NCI-H748 (cell line): Measurements from ENCODE around the gene ZEB2.
A peak's percentile ranks its signal among the peaks of the same experiment; 100 is the strongest.

ENCODE experiments used
- DNase-seq: peaks from one replicate; lab custom pipeline; 2025; ENCODE audit not compliant: unreplicated experiment; lab: John Stamatoyannopoulos, UW

Gene ZEB2

GRCh38 chr2:144361742-144362141, 158.2 kb downstream of the ZEB2 start:
- no peak for DNase-seq

- no peak for DNase-seq
These were observed 160.2 kb downstream of the ZEB2 start for GRCh38 chr2:144359684-144360083.

- no peak for DNase-seq
These were observed 160.9 kb downstream of the ZEB2 start for GRCh38 chr2:144358979-144359541.

- no peak for DNase-seq
These were observed 161.4 kb downstream of the ZEB2 start for GRCh38 chr2:144358374-144358964.

- no peak for DNase-seq
These were observed 162.1 kb downstream of the ZEB2 start for GRCh38 chr2:144357623-144358373.

- no peak for DNase-seq
These were observed 163.5 kb downstream of the ZEB2 start for GRCh38 chr2:144356402-144356801.

GRCh38 chr2:144354953-144355352, 165.0 kb downstream of the ZEB2 start:
- DNase-seq: no peak

GRCh38 chr2:144351687-144352086, 168.2 kb downstream of the ZEB2 start:
- DNase-seq: no peak

- DNase-seq: no peak
These were observed 169.6 kb downstream of the ZEB2 start for GRCh38 chr2:144350151-144350802.

GRCh38 chr2:144349674-144350073, 170.2 kb downstream of the ZEB2 start:
- DNase-seq: no peak

GRCh38 chr2:144348846-144349245, 171.1 kb downstream of the ZEB2 start:
- no peak for DNase-seq

- no peak for DNase-seq
These were observed 173.7 kb downstream of the ZEB2 start for GRCh38 chr2:144346229-144346628.

- no peak for DNase-seq
These were observed 176.8 kb downstream of the ZEB2 start for GRCh38 chr2:144343145-144343544.

- no peak for DNase-seq
These were observed 178.4 kb downstream of the ZEB2 start for GRCh38 chr2:144341538-144341937.

- DNase-seq: peak; percentile 28
These were observed 180.9 kb downstream of the ZEB2 start for GRCh38 chr2:144339048-144339447.

GRCh38 chr2:144334551-144334950, 185.4 kb downstream of the ZEB2 start:
- no peak for DNase-seq
